PC-9 (cell line): Measurements from ENCODE around the gene PMAIP1. TPM values are rescaled to one million over a fixed set of nuclear protein-coding genes. Genes with fewer than 3 reads are reported as not detected.
A peak's percentile ranks its signal among the peaks of the same experiment; 100 is the strongest.

Source experiments
- BruUV-seq: library from RNA; stranded (reverse); fragments of 400-500 nt; replicated peaks from 2 replicates; lab custom pipeline; 2021; lab: Mats Ljungman, UMichigan
- CTCF ChIA-PET: fragments of 300-600 bp; sonication (Branson Sonifier 250); formaldehyde crosslinking; loops from one replicate; lab custom pipeline; 2022; ENCODE audit warnings: antibody characterized with exemption; lab: Charles Lee
- POLR2A ChIA-PET: fragments of 300-600 bp; sonication (Branson Sonifier 250); formaldehyde crosslinking; loops from one replicate; lab custom pipeline; 2022; ENCODE audit warnings: antibody characterized with exemption; ENCODE audit not compliant: unreplicated experiment; lab: Charles Lee
- DNase-seq, 2 experiments: peaks; one replicate each; pipeline versions ENCODE4 v3.0.0 to v3.0.0-alpha.2; 2015 to 2022; ENCODE audit warnings: mixed read lengths in 1 of 2
- H2AFZ ChIP-seq: fragments of 200-600 bp; sonication (generic); 2 replicates; pipeline ENCODE4 v1.8.1; 2017; ENCODE audit warnings: antibody characterized with exemption
- H3F3A ChIP-seq: fragments of 200-600 bp; sonication (generic); 2 replicates; pipeline ENCODE4 v1.8.1; 2017; ENCODE audit warnings: antibody characterized with exemption, mild to moderate bottlenecking, low read depth; ENCODE audit not compliant: insufficient read depth
- H3K27ac ChIP-seq: fragments of 200-600 bp; sonication (generic); 2 replicates; pipeline ENCODE4 v1.6.1; 2016; ENCODE audit warnings: mixed run types
- H3K27me3 ChIP-seq: fragments of 200-600 bp; sonication (generic); 2 replicates; pipeline ENCODE4 v1.6.1; 2016; ENCODE audit warnings: low read depth, mixed run types; ENCODE audit not compliant: insufficient read depth
- H3K36me3 ChIP-seq: fragments of 200-600 bp; sonication (generic); 2 replicates; pipeline ENCODE4 v1.6.1; 2016; ENCODE audit warnings: low read depth, mixed run types
- H3K4me1 ChIP-seq: fragments of 200-600 bp; sonication (generic); replicated peaks from 2 replicates; pipeline ENCODE4 v1.6.1; 2016; ENCODE audit warnings: mixed run types; ENCODE audit not compliant: insufficient read depth
- H3K4me2 ChIP-seq: fragments of 200-600 bp; sonication (generic); 2 replicates; pipeline ENCODE4 v1.6.1; 2017; ENCODE audit warnings: mixed run types
- H3K4me3 ChIP-seq: fragments of 200-600 bp; sonication (generic); 2 replicates; pipeline ENCODE4 v1.6.1; 2016; ENCODE audit warnings: mixed run types
- H3K79me2 ChIP-seq: fragments of 200-600 bp; sonication (generic); 2 replicates; pipeline ENCODE4 v1.6.1; 2017; ENCODE audit warnings: low read depth, mixed run types
- H3K9me2 ChIP-seq: fragments of 200-600 bp; sonication (generic); 2 replicates; pipeline ENCODE4 v1.8.1; 2017; ENCODE audit warnings: mild to moderate bottlenecking; ENCODE audit not compliant: insufficient read depth
- H3K9me3 ChIP-seq: fragments of 200-600 bp; sonication (generic); 2 replicates; pipeline ENCODE4 v1.8.1; 2016; ENCODE audit warnings: low read depth; ENCODE audit not compliant: insufficient read depth
- H4K20me1 ChIP-seq: fragments of 200-600 bp; sonication (generic); 2 replicates; pipeline ENCODE4 v1.8.1; 2017; ENCODE audit not compliant: insufficient read depth
- CTCF ChIP-seq: fragments of 200-600 bp; sonication (generic); conservative IDR thresholded peaks from 2 replicates; pipeline ENCODE4 v1.6.1; 2017; ENCODE audit warnings: mixed run types, antibody characterized with exemption, mild to moderate bottlenecking, moderate library complexity
- EZH2 ChIP-seq: fragments of 200-600 bp; sonication (generic); IDR thresholded peaks from 2 replicates; pipeline ENCODE4 v1.8.0; 2017; ENCODE audit warnings: antibody characterized with exemption, low read depth
- intact Hi-C: fragments of 100-400 bp; cut with micrococcal nuclease; formaldehyde crosslinking; loops from one replicate; pipeline ENCODE4 v1.10.0; 2022; ENCODE audit not compliant: unreplicated experiment
- total RNA-seq: library from RNA; stranded (reverse); gene quantifications from 2 replicates; pipeline ENCODE4 v1.2.3, GENCODE V29; 2021

The PMAIP1 gene
- total RNA-seq, 1 experiment from 2014 or later, result 16.5 TPM

DNA sequence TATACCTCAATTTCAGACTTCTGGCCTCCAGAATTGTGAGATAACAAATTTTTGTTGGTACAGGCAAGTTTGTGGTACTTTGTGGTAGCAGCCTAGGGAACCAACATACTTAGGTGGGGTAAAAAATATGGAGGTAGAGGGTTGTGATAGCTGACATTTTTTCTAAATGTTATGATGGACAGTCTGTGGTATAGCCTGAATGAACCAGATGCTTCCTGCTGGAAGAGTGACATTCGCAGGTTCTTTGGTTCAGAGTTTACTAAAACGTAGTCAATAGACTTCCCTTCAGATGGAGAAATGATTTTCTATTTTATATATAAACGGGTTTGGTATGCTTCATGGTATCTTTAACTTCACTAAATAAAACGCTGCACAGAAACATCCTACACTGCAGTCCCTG lies 42.8 kb downstream of the PMAIP1 start:
- CTCF ChIA-PET, result no interaction called here
- POLR2A ChIA-PET, result no interaction called here
- Histone ChIP-seq H3K9me3 (no peaks in the 10 kb centered on the region), H3K79me2 (no peaks in the 10 kb centered on the region), H3K4me3 (no peak overlapping the region), H3K4me1 (no peaks in the 10 kb centered on the region), H3K36me3 (no peaks in the 10 kb centered on the region), H4K20me1 (no peaks in the 10 kb centered on the region), H2AFZ (no peak overlapping the region), H3K4me2 (no peak overlapping the region), H3K27ac (no peak overlapping the region), H3K27me3 (no peaks in the 10 kb centered on the region), H3K9me2 (no peaks in the 10 kb centered on the region), H3F3A (0 out of 2 replicates have a peak, but pooled peaks cover 4% of the 10 kb centered on the region)
- DNase-seq, result no peak
- BruUV-seq, result no TSS peak
- intact Hi-C loops, result no loop called here
- no peak for TF ChIP-seq CTCF
- TF ChIP-seq EZH2, result no peak

DNA sequence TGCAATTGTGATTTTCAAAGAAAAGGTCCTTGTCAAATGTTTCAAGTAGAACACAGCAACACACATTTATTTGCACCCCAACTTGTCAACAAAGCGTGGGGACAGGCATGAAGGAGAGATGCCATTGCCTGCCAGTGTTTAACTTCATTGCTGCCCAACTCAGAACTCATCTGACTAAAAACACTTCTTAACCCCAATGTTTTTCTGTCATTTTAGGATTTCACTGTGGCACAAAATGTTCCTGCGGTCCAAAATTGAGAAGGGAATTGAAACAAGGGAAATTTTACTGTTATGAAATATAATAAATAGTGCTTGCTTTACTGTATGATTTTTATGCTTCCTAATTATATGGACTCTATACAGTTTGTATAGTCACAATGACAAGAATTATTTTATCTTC lies 45.7 kb downstream of the PMAIP1 start:
- Histone ChIP-seq H3K27ac (no peak overlapping the region), H3K36me3 (no peaks in the 10 kb centered on the region), H3F3A (0 out of 2 replicates have a peak, but pooled peaks cover 4% of the 10 kb centered on the region), H3K9me2 (no peaks in the 10 kb centered on the region), H2AFZ (no peak overlapping the region), H3K4me2 (no peak overlapping the region), H3K27me3 (no peaks in the 10 kb centered on the region), H3K4me1 (peaks cover 4% of the 10 kb centered on the region), H3K9me3 (no peaks in the 10 kb centered on the region), H3K4me3 (no peak overlapping the region), H4K20me1 (no peaks in the 10 kb centered on the region), H3K79me2 (no peaks in the 10 kb centered on the region)
- TF ChIP-seq CTCF, result no peak
- TF ChIP-seq EZH2, result no peak
- intact Hi-C loops, result no loop called here
- no TSS peak for BruUV-seq
- ChIA-PET CTCF (no interaction called here), POLR2A (no interaction called here)
- DNase-seq, result no peak

DNA sequence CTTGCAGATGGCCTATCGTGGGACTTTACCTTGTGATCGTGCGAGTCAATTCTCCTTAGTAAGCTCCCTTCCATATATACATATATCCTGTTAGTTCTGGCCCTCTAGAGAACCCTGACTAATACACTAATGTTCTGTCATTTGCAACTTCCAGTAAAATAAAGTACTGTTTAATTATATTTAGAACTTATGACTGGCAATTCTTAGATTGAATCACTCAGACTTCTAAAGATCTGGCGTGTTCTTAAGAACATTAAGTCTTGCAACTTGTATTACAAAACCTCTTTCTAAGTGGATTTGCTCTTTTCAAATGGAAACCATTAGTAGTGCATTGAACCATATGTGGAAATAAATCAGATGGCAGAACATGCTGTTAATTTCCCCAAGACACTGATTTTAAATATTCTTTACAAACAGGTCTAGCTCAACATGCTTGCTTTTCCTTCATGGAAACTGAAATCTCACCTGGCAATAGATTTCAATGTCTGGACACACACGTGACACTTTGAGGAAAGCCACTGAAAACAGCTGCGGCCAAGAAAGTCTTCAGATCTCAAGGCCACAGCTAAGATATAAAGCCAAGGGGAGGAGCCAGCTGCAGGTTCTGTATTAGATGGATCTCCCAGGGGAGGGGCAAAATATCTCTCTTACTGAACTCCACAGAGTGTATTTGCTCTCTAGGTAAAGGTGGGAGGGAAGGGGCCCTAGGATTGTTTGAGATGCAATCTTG lies 50.6 kb downstream of the PMAIP1 start:
- no peaks in the 10 kb centered on the region for H3K36me3 ChIP-seq
- no peak overlapping the region for H3K4me3 ChIP-seq
- H3K9me2 ChIP-seq, result no peaks in the 10 kb centered on the region
- peaks cover 41% of the 10 kb centered on the region for H3F3A ChIP-seq
- no peaks in the 10 kb centered on the region for H3K9me3 ChIP-seq
- no peaks in the 10 kb centered on the region for H3K79me2 ChIP-seq
- TF ChIP-seq CTCF (no peak), EZH2 (no peak)
- ChIA-PET POLR2A (interaction anchor here (0.7 kb wide), 1 partner anchor 861 kb away, joined by 10 read pairs; no protein-coding TSS in a partner anchor), CTCF (no interaction called here)
- no TSS peak for BruUV-seq
- no peak for DNase-seq
- H2AFZ ChIP-seq, result no peak overlapping the region
- peaks cover 50% of the 10 kb centered on the region for H3K4me1 ChIP-seq
- H4K20me1 ChIP-seq, result no peaks in the 10 kb centered on the region
- no peak overlapping the region for H3K4me2 ChIP-seq
- H3K27ac ChIP-seq, result peak overlapping the region; percentile 91; the same call in 1 of the 2 replicates
- intact Hi-C loops, result no loop called here
- H3K27me3 ChIP-seq, result no peaks in the 10 kb centered on the region
